Kidney (tissue), 14 donors: ENCODE results near the gene DARS1. TPM values are rescaled to one million over a fixed set of nuclear protein-coding genes. Genes with fewer than 3 reads are reported as not detected.
A peak's percentile ranks its signal among the peaks of the same experiment; 100 is the strongest.

Experiments
- DNase-seq, 5 donors: peaks; one replicate each; pipeline ENCODE4 v3.0.0-alpha.2; 2013 to 2020
- FAIRE-seq: peaks from 2 replicates; lab custom pipeline; 2012; peaks lifted over from hg19 to GRCh38; lab: Jason Lieb, UNC
- H3K27ac ChIP-seq, 2 donors: one replicate each; pipeline ENCODE4 v1.7.0; 2013; ENCODE audit warnings: low read depth in 2 of 2, low read length in 2 of 2, inconsistent platforms in 1 of 2
- H3K27me3 ChIP-seq: one replicate; pipeline ENCODE4 v1.7.1; 2013; ENCODE audit warnings: low read length, inconsistent platforms; ENCODE audit not compliant: control insufficient read depth, insufficient read depth
- H3K36me3 ChIP-seq, 3 donors: one replicate each; pipeline versions ENCODE4 v1.7.0 to v1.7.1; 2013; ENCODE audit warnings: low read length in 3 of 3, control low read depth in 1 of 3, inconsistent platforms in 1 of 3; ENCODE audit not compliant: insufficient read depth in 3 of 3, control insufficient read depth in 2 of 3
- H3K4me1 ChIP-seq, 3 donors: one replicate each; pipeline versions ENCODE4 v1.7.0 to v1.7.1; 2013; ENCODE audit warnings: low read length in 3 of 3, inconsistent platforms in 1 of 3, low read depth in 1 of 3; ENCODE audit not compliant: control insufficient read depth in 2 of 3, insufficient read depth in 2 of 3
- H3K4me3 ChIP-seq, 3 donors: one replicate each; pipeline versions ENCODE4 v1.7.0 to v1.8.1; 2013; ENCODE audit warnings: low read length in 3 of 3, control low read depth in 1 of 3, inconsistent platforms in 1 of 3
- H3K9ac ChIP-seq, 3 donors: one replicate each; pipeline versions ENCODE4 v1.7.0 to v1.7.1; 2013; ENCODE audit warnings: low read length in 3 of 3, control low read depth in 1 of 3, inconsistent platforms in 1 of 3
- H3K9me3 ChIP-seq, 3 donors: one replicate each; pipeline versions ENCODE4 v1.7.0 to v1.7.1; 2013; ENCODE audit warnings: low read length in 3 of 3, control low read depth in 1 of 3, inconsistent platforms in 1 of 3; ENCODE audit not compliant: control insufficient read depth in 2 of 3, insufficient read depth in 1 of 3
- intact Hi-C: fragments of 100-400 bp; cut with DNase I; formaldehyde crosslinking; loops from one replicate; pipeline ENCODE4 v1.11.1; 2022
- polyA plus RNA-seq: library from polyadenylated mRNA; stranded (reverse); fragments of 350-450 nt; fragmentation: Illumina TruSeq; extraction: RNeasy Lipid Tissue Mini Kit (QIAGEN cat#74804); gene quantifications from one replicate; pipeline ENCODE4 v1.2.3, GENCODE V29; 2014; ENCODE audit warnings: low read depth, low replicate concordance; ENCODE audit not compliant: insufficient read depth
- total RNA-seq: library from RNA; stranded (reverse); fragmentation: NEBNext Ultra II Directional; extraction: Animal tissue kit (Norgen Biotek cat#: 25700); gene quantifications from one replicate; pipeline ENCODE4 v1.2.1, GENCODE V29; 2021
- TF ChIP-seq, protein P1 (sequence below): IDR thresholded peaks from 3 replicates; pipeline ENCODE4 v1.5.1; 2012; ENCODE audit warnings: mild to moderate bottlenecking, moderate library complexity, borderline replicate concordance; ENCODE audit not compliant: insufficient read depth; ENCODE audit errors: extremely low read depth
- donor health status: control.
- donor health status: control.
- donor health status: control.
- donor health status: control.
- donor health status: control.
- donor health status: DM: yes; HTN: yes; CAD: no.
- donor health status: Normal renal cell carcinoma (clear cell type).

The DARS1 gene
- total and polyA plus RNA-seq, 2 donors from 2014 or later: 39.5 to 77.4 TPM

DNA sequence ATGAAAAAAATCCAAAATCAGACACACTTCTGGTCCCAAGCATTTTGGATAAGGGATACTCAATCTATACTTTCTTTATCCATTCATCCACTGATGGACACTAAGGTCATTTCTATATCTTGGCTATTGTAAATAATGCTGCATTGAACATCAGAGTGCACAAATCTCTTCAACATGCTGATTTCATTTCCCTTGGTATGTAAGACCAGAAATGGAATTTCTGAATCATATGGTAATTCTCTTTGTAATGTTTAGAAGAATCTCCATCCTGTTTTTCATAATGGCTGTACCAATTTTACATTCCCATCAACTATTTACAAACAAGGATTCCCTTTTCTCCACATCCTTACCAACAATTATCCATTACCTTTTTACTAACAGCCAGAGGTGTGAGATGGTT, 75.5 kb downstream of the DARS1 start:
- Histone ChIP-seq H3K27ac (no peak overlapping the region), H3K27me3 (no peaks in the 10 kb centered on the region), H3K4me3 (no peak overlapping the region), H3K4me1 (no peaks in the 10 kb centered on the region), H3K9ac (no peak overlapping the region), H3K9me3 (no peaks in the 10 kb centered on the region), H3K36me3 (peaks cover 0 to 15% (median 3%) of the 10 kb centered on the region in 3 donors)
- FAIRE-seq: no peak
- intact Hi-C loops: loop anchor here (10.0 kb wide), 1 partner anchor 475 kb away; no protein-coding TSS in a partner anchor
- DNase-seq: no peak
- TF ChIP-seq, protein P1, sequence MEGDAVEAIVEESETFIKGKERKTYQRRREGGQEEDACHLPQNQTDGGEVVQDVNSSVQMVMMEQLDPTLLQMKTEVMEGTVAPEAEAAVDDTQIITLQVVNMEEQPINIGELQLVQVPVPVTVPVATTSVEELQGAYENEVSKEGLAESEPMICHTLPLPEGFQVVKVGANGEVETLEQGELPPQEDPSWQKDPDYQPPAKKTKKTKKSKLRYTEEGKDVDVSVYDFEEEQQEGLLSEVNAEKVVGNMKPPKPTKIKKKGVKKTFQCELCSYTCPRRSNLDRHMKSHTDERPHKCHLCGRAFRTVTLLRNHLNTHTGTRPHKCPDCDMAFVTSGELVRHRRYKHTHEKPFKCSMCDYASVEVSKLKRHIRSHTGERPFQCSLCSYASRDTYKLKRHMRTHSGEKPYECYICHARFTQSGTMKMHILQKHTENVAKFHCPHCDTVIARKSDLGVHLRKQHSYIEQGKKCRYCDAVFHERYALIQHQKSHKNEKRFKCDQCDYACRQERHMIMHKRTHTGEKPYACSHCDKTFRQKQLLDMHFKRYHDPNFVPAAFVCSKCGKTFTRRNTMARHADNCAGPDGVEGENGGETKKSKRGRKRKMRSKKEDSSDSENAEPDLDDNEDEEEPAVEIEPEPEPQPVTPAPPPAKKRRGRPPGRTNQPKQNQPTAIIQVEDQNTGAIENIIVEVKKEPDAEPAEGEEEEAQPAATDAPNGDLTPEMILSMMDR: no peak

DNA sequence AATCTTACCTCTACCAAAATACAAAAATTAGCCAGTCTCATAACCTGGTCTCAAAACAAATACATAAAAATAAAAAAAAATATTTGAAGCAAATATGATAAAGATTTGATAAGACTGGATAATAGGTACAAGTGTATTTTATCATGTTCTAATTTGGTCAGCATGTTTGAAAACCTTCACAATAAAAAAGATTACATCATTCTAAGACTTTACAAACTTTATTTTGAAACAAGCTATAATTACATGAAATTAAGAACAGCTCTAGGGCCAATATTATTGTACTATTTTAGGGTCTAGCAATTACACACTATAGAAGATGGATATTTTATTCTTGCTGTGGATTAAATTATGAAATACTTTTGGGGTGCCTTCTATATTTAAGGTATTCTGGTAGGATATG, 79.7 kb downstream of the DARS1 start:
- no peak overlapping the region for H3K4me3 ChIP-seq
- no peak overlapping the region for H3K27ac ChIP-seq
- no peaks in the 10 kb centered on the region for H3K9me3 ChIP-seq
- no peak overlapping the region for H3K9ac ChIP-seq
- TF ChIP-seq, protein P1: no peak
- H3K36me3 ChIP-seq: peaks cover 0 to 15% (median 3%) of the 10 kb centered on the region in 3 donors
- FAIRE-seq: peak; percentile 68
- intact Hi-C loops: no loop called here
- DNase-seq: no peak
- H3K4me1 ChIP-seq: no peaks in the 10 kb centered on the region
- H3K27me3 ChIP-seq: no peaks in the 10 kb centered on the region

DNA sequence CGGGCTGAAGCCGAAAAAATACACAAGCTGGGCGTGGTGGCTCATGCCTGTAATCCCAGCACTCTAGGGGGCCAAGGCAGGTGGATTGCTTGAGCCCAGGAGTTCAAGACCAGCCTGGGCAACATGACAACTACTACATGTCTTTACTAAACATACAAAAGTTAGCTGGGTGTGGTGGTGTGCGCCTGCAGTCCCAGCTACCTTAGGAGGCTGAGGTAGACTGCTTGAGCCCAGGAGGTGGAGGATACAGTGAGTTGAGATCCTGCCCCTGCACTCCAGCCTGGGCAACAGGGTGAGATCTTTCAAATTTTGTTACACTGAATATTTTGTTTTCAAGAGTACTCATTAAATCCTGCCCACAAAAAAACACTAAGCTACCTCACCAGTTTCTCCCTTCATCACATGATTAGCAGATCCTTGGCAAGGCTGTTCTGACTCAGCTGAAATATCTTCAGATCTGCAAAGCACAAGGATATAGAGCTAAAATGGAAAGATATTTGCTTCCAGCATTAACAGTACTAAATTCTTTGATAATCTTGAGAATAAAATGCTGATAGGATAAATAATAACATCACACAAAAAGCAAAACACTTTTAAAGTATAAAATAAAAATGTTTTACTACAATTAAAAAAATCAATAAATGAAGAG, 81.0 kb downstream of the DARS1 start:
- FAIRE-seq: no peak

More for the DNA sequence above, 81.0 kb downstream of the DARS1 start:
- Histone ChIP-seq H3K36me3 (peaks cover 0 to 9% (median 3%) of the 10 kb centered on the region in 3 donors), H3K27ac (no peak overlapping the region), H3K4me3 (no peak overlapping the region), H3K4me1 (no peaks in the 10 kb centered on the region), H3K9ac (no peak overlapping the region), H3K9me3 (no peaks in the 10 kb centered on the region), H3K27me3 (no peaks in the 10 kb centered on the region)
- DNase-seq: no peak
- intact Hi-C loops: no loop called here
- TF ChIP-seq, protein P1: no peak
